Measurements from ENCODE around the gene DCLRE1B. TPM values are rescaled to one million over a fixed set of nuclear protein-coding genes. Genes with fewer than 3 reads are reported as not detected.
"Not testable (repeated sequence)": the region's sequence is repeated elsewhere in the genome, so short reads cannot be mapped to it uniquely, and the experiment has no call there.

DCLRE1B gene
- total RNA-seq, 1 experiment from 2014 or later, result 11.2 TPM

- H3K9me3 ChIP-seq (ENCODE audit: insufficient read depth, low read depth), result no peaks in the 10 kb centered on the region
- no TSS peak for BruUV-seq (replicated peaks)
- H3K27me3 ChIP-seq (ENCODE audit: insufficient read depth, low read depth), result no peaks in the 10 kb centered on the region
- intact Hi-C loops (cut with micrococcal nuclease; ENCODE audit: unreplicated experiment), result no loop called here
- H3K4me2 ChIP-seq, result no peak overlapping the region
- 0 out of 2 replicates have a peak overlapping the region, but pooled peaks have one; percentile 3 for H3K27ac ChIP-seq
- H3K4me3 ChIP-seq, result no peak overlapping the region
- H3K36me3 ChIP-seq (ENCODE audit: low read depth), result peaks cover 12% of the 10 kb centered on the region; the same call in 1 of the 2 replicates
- H3K9me2 ChIP-seq (ENCODE audit: insufficient read depth), result no peaks in the 10 kb centered on the region
- H3K79me2 ChIP-seq (ENCODE audit: low read depth), result peaks cover 50% of the 10 kb centered on the region; the same call in 1 of the 2 replicates
- TF ChIP-seq, protein P1, sequence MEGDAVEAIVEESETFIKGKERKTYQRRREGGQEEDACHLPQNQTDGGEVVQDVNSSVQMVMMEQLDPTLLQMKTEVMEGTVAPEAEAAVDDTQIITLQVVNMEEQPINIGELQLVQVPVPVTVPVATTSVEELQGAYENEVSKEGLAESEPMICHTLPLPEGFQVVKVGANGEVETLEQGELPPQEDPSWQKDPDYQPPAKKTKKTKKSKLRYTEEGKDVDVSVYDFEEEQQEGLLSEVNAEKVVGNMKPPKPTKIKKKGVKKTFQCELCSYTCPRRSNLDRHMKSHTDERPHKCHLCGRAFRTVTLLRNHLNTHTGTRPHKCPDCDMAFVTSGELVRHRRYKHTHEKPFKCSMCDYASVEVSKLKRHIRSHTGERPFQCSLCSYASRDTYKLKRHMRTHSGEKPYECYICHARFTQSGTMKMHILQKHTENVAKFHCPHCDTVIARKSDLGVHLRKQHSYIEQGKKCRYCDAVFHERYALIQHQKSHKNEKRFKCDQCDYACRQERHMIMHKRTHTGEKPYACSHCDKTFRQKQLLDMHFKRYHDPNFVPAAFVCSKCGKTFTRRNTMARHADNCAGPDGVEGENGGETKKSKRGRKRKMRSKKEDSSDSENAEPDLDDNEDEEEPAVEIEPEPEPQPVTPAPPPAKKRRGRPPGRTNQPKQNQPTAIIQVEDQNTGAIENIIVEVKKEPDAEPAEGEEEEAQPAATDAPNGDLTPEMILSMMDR (conservative IDR thresholded peaks at IDR 0.05), result no peak
- no peak overlapping the region for H2AFZ ChIP-seq
- no peak for DNase-seq
- ChIA-PET CTCF (no interaction called here), POLR2A (ENCODE audit: unreplicated experiment) (interaction anchor here (0.7 kb wide), 1 partner anchor 588 kb away, joined by 6 read pairs; no protein-coding TSS in a partner anchor)
- no peaks in the 10 kb centered on the region for H3F3A ChIP-seq (ENCODE audit: insufficient read depth, low read depth)
- H4K20me1 ChIP-seq (ENCODE audit: insufficient read depth), result 0 out of 2 replicates have a peak, but pooled peaks cover 8% of the 10 kb centered on the region
- H3K4me1 ChIP-seq (replicated peaks; ENCODE audit: insufficient read depth), result no peaks in the 10 kb centered on the region
Measured at GRCh38 chr1:113946678-113947387, 41.7 kb downstream of the DCLRE1B start.

DNA sequence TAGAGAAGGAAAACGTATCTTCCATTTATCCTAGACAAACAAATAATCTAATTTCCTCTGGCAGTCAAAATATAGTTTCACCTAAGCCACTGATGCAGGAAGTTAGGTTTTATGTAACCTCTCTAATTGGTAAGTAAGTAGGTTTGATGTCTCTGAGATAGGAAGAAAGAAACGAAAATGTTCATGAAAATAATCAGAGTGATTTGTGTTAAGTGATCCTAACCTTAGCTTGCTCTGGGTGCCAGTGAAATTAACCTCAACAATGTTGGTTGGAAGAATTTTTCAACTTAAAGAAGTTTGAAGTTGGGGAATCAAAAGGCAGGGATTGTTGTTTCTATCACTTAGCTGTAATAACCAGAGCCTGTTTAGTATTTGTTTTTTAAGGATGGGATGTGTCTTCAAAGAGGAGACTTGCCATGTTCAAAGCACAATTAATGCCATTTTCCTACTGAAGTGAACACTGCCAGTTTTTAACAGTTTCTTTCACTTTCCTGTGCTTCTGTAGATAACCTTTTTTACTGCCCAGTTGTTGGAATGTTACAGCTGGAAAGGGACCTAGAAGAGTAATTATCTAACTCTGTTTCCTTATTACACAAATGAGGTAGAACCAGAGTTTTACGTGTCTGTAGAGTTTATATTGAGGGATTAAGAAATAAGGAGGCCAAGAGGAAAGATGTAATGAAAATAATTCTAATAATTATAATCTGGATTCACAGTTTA is 42.4 kb downstream of the DCLRE1B start:
- no peak overlapping the region for H3K4me3 ChIP-seq
- no peaks in the 10 kb centered on the region for H3K9me3 ChIP-seq (ENCODE audit: insufficient read depth, low read depth)
- no peaks in the 10 kb centered on the region for H3K9me2 ChIP-seq (ENCODE audit: insufficient read depth)
- no peaks in the 10 kb centered on the region for H3F3A ChIP-seq (ENCODE audit: insufficient read depth, low read depth)
- H3K4me1 ChIP-seq (replicated peaks; ENCODE audit: insufficient read depth), result no peaks in the 10 kb centered on the region
- H3K27me3 ChIP-seq (ENCODE audit: insufficient read depth, low read depth), result no peaks in the 10 kb centered on the region
- BruUV-seq (replicated peaks), result no TSS peak
- peaks cover 50% of the 10 kb centered on the region; the same call in 1 of the 2 replicates for H3K79me2 ChIP-seq (ENCODE audit: low read depth)
- ChIA-PET CTCF (no interaction called here), POLR2A (ENCODE audit: unreplicated experiment) (no interaction called here)
- H3K4me2 ChIP-seq, result no peak overlapping the region
- TF ChIP-seq, protein P1 (conservative IDR thresholded peaks at IDR 0.05), result no peak
- no peak for TF ChIP-seq EZH2 (IDR thresholded peaks at IDR 0.05; ENCODE audit: low read depth)
- H3K36me3 ChIP-seq (ENCODE audit: low read depth), result peaks cover 16% of the 10 kb centered on the region; the same call in 1 of the 2 replicates
- H4K20me1 ChIP-seq (ENCODE audit: insufficient read depth), result 0 out of 2 replicates have a peak, but pooled peaks cover 14% of the 10 kb centered on the region
- DNase-seq, result no peak
- intact Hi-C loops (cut with micrococcal nuclease; ENCODE audit: unreplicated experiment), result no loop called here
- 0 out of 2 replicates have a peak overlapping the region, but pooled peaks have one; percentile 3 for H3K27ac ChIP-seq
- no peak overlapping the region for H2AFZ ChIP-seq

DNA sequence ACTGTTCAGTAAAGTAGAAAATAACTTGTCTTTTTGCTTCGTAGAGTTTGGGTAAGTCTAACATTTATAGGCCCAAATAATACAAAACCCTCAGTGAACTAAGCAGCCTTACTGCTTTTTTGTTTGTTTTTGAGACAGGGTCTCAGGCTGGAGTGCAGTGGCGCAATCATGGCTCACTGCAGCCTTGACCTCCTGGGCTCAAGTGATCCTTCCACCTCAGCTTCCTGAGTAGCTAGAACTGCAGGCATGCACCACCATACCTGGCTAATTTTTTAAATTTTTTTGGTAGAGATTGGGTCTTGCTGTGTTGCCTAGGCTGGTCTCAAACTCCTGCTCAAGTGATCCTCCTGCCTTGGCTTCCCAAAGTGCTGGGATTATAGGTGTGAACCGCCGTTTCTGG is 43.0 kb downstream of the DCLRE1B start:
- H3K4me2 ChIP-seq; H2AFZ ChIP-seq; H3K27me3 ChIP-seq (ENCODE audit: insufficient read depth, low read depth); H3K27ac ChIP-seq; H3K4me3 ChIP-seq; H3K9me3 ChIP-seq (ENCODE audit: insufficient read depth, low read depth); intact Hi-C loops (cut with micrococcal nuclease; ENCODE audit: unreplicated experiment); H3K4me1 ChIP-seq (replicated peaks; ENCODE audit: insufficient read depth); H3K9me2 ChIP-seq (ENCODE audit: insufficient read depth); H3F3A ChIP-seq (ENCODE audit: insufficient read depth, low read depth); DNase-seq; BruUV-seq (replicated peaks): not testable (repeated sequence)
- Histone ChIP-seq H4K20me1 (ENCODE audit: insufficient read depth) (0 out of 2 replicates have a peak, but pooled peaks cover 16% of the 10 kb centered on the region), H3K79me2 (ENCODE audit: low read depth) (peaks cover 45% of the 10 kb centered on the region; the same call in 1 of the 2 replicates), H3K36me3 (ENCODE audit: low read depth) (peaks cover 13% of the 10 kb centered on the region)
- ChIA-PET POLR2A (ENCODE audit: unreplicated experiment) (interaction anchor here (0.7 kb wide), 1 partner anchor 11 kb away, joined by 16 read pairs; no protein-coding TSS in a partner anchor), CTCF (interaction anchor here (0.7 kb wide), 2 partner anchors 200 to 724 kb away, joined by 3 to 4 read pairs; no protein-coding TSS in a partner anchor)
